ENCODE measurements around the gene PRX.

GRCh38 chr19:40398417-40399131 lies 14.6 kb downstream of the PRX start:
- no peak for TF ChIP-seq GATA3 (IDR thresholded peaks at IDR 0.05; ENCODE audit: low read depth, low read length)
- TF ChIP-seq GATA2 (IDR thresholded peaks at IDR 0.05; ENCODE audit: low read depth, low read length): no peak
